SK-N-SH (cell line): Measurements from ENCODE around the gene MYO19. TPM values are rescaled to one million over a fixed set of nuclear protein-coding genes. Genes with fewer than 3 reads are reported as not detected.

Experiments used
- CTCF ChIA-PET: fragments of 300-600, 350-600 bp; formaldehyde crosslinking; extraction: SDS; loops from one replicate; lab custom pipeline; 2021; lab: Yijun Ruan, JAX
- POLR2A ChIA-PET: fragments of 350-600 bp; sonication (Branson Sonifier 250); formaldehyde crosslinking; extraction: SDS; loops from one replicate; lab custom pipeline; 2020; ENCODE audit warnings: antibody characterized with exemption, inconsistent platforms; lab: Yijun Ruan, JAX
- DNase-seq: peaks from one replicate; pipeline ENCODE4 v3.0.0; 2012
- H2AFZ ChIP-seq: fragments of 200-600 bp; sonication (generic); 2 replicates; pipeline ENCODE4 v1.8.1; 2016; ENCODE audit warnings: antibody characterized with exemption, mild to moderate bottlenecking, low read depth
- H3F3A ChIP-seq: fragments of 200-600 bp; sonication (generic); replicated peaks from 2 replicates; pipeline ENCODE3; 2016; ENCODE audit warnings: antibody characterized with exemption, mild to moderate bottlenecking; ENCODE audit not compliant: insufficient read depth
- H3K27ac ChIP-seq, 2 experiments: fragments of 200-500 bp in 1 of 2; fragments of 200-600 bp in 1 of 2; sonication (Bioruptor generic) in 1 of 2; sonication (generic), shearing (Covaris generic) in 1 of 2; 2 replicates each; pipeline versions ENCODE4 v1.5.1 to v1.6.1; 2014 to 2016; ENCODE audit warnings: low read depth in 2 of 2, inconsistent platforms in 1 of 2, low read length in 1 of 2, mild to moderate bottlenecking in 1 of 2, mixed read lengths in 1 of 2
- H3K27me3 ChIP-seq: fragments of 200-600 bp; sonication (generic), shearing (Covaris generic); 2 replicates; pipeline ENCODE4 v1.6.1; 2016; ENCODE audit warnings: mixed run types; ENCODE audit not compliant: insufficient read depth
- H3K36me3 ChIP-seq, 2 experiments: fragments of 200-500 bp in 1 of 2; fragments of 200-600 bp in 1 of 2; sonication (Bioruptor generic) in 1 of 2; sonication (generic) in 1 of 2; replicated peaks in 1 of 2; 2 replicates each; pipeline versions ENCODE3 to v1.5.1; 2014 to 2016; ENCODE audit warnings: low read length in 1 of 2, mild to moderate bottlenecking in 1 of 2; ENCODE audit not compliant: insufficient read depth in 2 of 2, control insufficient read depth in 1 of 2
- H3K4me1 ChIP-seq, 2 experiments: fragments of 200-500 bp in 1 of 2; fragments of 200-600 bp in 1 of 2; sonication (Bioruptor generic) in 1 of 2; sonication (generic), shearing (Covaris generic) in 1 of 2; 2 replicates each; pipeline versions ENCODE4 v1.5.1 to v1.6.1; 2014 to 2016; ENCODE audit warnings: low read depth in 1 of 2, low read length in 1 of 2, mixed run types in 1 of 2; ENCODE audit not compliant: insufficient read depth in 2 of 2, control insufficient read depth in 1 of 2
- H3K4me2 ChIP-seq: fragments of 200-600 bp; sonication (generic), shearing (Covaris generic); 2 replicates; pipeline ENCODE4 v1.6.1; 2017; ENCODE audit warnings: mixed run types
- H3K4me3 ChIP-seq, 2 experiments: fragments of 200-500 bp in 1 of 2; fragments of 200-600 bp in 1 of 2; sonication (Bioruptor generic) in 1 of 2; sonication (generic), shearing (Covaris generic) in 1 of 2; 2 replicates each; pipeline versions ENCODE4 v1.5.1 to v1.8.1; 2014 to 2016; ENCODE audit warnings: low read depth in 2 of 2, inconsistent platforms in 1 of 2, low read length in 1 of 2, mild to moderate bottlenecking in 1 of 2, mixed read lengths in 1 of 2, moderate library complexity in 1 of 2
- H3K79me2 ChIP-seq: fragments of 200-600 bp; sonication (generic); 2 replicates; pipeline ENCODE4 v1.8.1; 2017; ENCODE audit warnings: mild to moderate bottlenecking; ENCODE audit not compliant: insufficient read depth
- H3K9ac ChIP-seq: fragments of 200-600 bp; sonication (generic); 2 replicates; pipeline ENCODE4 v1.6.1; 2017; ENCODE audit warnings: mixed run types
- H3K9me2 ChIP-seq: fragments of 200-600 bp; sonication (generic); 2 replicates; pipeline ENCODE4 v1.6.1; 2017; ENCODE audit warnings: mixed run types
- H3K9me3 ChIP-seq: fragments of 200-600 bp; sonication (generic); 2 replicates; pipeline ENCODE4 v1.6.1; 2017; ENCODE audit warnings: mixed run types, mild to moderate bottlenecking, moderate library complexity
- H4K20me1 ChIP-seq: fragments of 200-600 bp; sonication (generic); 2 replicates; pipeline ENCODE4 v1.6.1; 2017; ENCODE audit warnings: mild to moderate bottlenecking, mixed run types; ENCODE audit not compliant: insufficient read depth
- CHD2 ChIP-seq: fragments of 150-350 bp; IDR thresholded peaks from 2 replicates; pipeline ENCODE4 v1.6.1; 2018; ENCODE audit warnings: low read length; ENCODE audit not compliant: partially characterized antibody
- EP300 ChIP-seq, 2 experiments: IDR thresholded peaks; 2 replicates each; pipeline versions ENCODE4 v1.4.0 to v1.6.1; 2012; ENCODE audit warnings: borderline replicate concordance in 1 of 2, low read depth in 1 of 2, low read length in 1 of 2
- FOSL2 ChIP-seq: IDR thresholded peaks from 2 replicates; pipeline ENCODE4 v1.4.0; 2012; ENCODE audit warnings: low read depth, mild to moderate bottlenecking, moderate library complexity, borderline replicate concordance
- FOXJ3 ChIP-seq: sonication (generic); formaldehyde crosslinking; IDR thresholded peaks from 2 replicates; pipeline ENCODE4 v1.5.1; 2020; ENCODE audit warnings: mild to moderate bottlenecking, missing genetic modification reagents
- MEF2A ChIP-seq: IDR thresholded peaks from 2 replicates; pipeline ENCODE4 v1.4.0; 2012; ENCODE audit warnings: low read depth, borderline replicate concordance
- NRF1 ChIP-seq: IDR thresholded peaks from 2 replicates; pipeline ENCODE4 v1.6.1; 2012; ENCODE audit warnings: low read depth, mild to moderate bottlenecking, low read length
- RAD21 ChIP-seq: IDR thresholded peaks from 2 replicates; pipeline ENCODE4 v1.6.1; 2012; ENCODE audit warnings: mild to moderate bottlenecking, low read length
- RCOR1 ChIP-seq: fragments of 150-350 bp; IDR thresholded peaks from 2 replicates; pipeline ENCODE4 v1.6.1; 2017; ENCODE audit warnings: antibody characterized with exemption, low read length
- RFX5 ChIP-seq: IDR thresholded peaks from 2 replicates; pipeline ENCODE4 v1.6.1; 2012; ENCODE audit warnings: mild to moderate bottlenecking, improper control_type of control experiment, low read length
- SMC3 ChIP-seq: IDR thresholded peaks from 2 replicates; pipeline ENCODE4 v1.6.1; 2012; ENCODE audit warnings: low read depth, low read length, improper control_type of control experiment
- TAF1 ChIP-seq: IDR thresholded peaks from 2 replicates; pipeline ENCODE4 v1.6.1; 2012; ENCODE audit warnings: low read depth, mild to moderate bottlenecking, low read length, moderate library complexity, borderline replicate concordance
- TCF12 ChIP-seq: IDR thresholded peaks from 2 replicates; pipeline ENCODE4 v1.4.0; 2012
- ZBTB33 ChIP-seq: IDR thresholded peaks from 2 replicates; pipeline ENCODE4 v1.4.0; 2012; ENCODE audit warnings: low read depth, borderline replicate concordance
- WGBS: methylation state at CpG from one replicate; pipeline ENCODE4 v1.1.6; 2017; ENCODE audit warnings: low lambda C conversion rate; 5-methylcytosine and 5-hydroxymethylcytosine counted together
- polyA plus RNA-seq, 3 experiments: library from polyadenylated mRNA; depleted of rRNA; stranded (reverse); fragments of >200 nt; gene quantifications; 2 replicates each; pipeline ENCODE4 v1.2.3, GENCODE V29; 2012
- TF ChIP-seq, protein P1 (sequence below): fragments of 150-350 bp; IDR thresholded peaks from 2 replicates; pipeline ENCODE4 v1.6.1; 2016; ENCODE audit warnings: mild to moderate bottlenecking, low read depth, low read length
- TF ChIP-seq, protein P2 (sequence below): fragments of 150-350 bp; IDR thresholded peaks from 2 replicates; pipeline ENCODE4 v1.6.1; 2017; ENCODE audit warnings: antibody characterized with exemption, low read length, low read depth, borderline replicate concordance
- TF ChIP-seq, protein P3 (sequence below): IDR thresholded peaks from 2 replicates; pipeline ENCODE4 v1.6.1; 2012; ENCODE audit warnings: mild to moderate bottlenecking, low read depth, low read length, moderate library complexity
- TF ChIP-seq, protein P4 (sequence below): fragments of 200-600 bp; sonication (generic); IDR thresholded peaks from 2 replicates; pipeline ENCODE4 v1.6.1; 2017; ENCODE audit warnings: antibody characterized with exemption, mild to moderate bottlenecking, moderate library complexity

Gene MYO19
- polyA plus RNA-seq, 1 of the 3 experiments (the other 2 are of a cell fraction): 61.6 TPM

DNA sequence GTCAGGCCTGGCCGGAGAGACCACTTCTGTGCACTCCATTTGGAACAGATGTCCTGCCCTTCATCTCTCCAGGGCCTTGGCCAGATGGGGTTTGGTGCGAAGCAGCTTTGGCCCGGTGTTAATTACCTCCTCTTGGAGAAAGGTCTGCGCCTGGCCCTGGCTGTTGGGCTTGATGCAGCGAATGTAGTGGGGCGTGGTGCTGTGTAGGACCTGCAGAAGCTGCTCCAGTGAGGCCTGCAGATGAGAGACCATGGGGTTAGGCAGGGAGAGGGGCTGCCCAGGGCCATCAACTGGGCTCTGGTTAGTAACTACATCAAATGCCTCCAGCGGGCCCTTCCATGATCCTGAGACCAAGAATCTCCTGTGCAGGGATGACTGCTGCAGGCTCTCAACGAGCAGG lies 29.5 kb downstream of the MYO19 start (continued):
- TF ChIP-seq, protein P1, sequence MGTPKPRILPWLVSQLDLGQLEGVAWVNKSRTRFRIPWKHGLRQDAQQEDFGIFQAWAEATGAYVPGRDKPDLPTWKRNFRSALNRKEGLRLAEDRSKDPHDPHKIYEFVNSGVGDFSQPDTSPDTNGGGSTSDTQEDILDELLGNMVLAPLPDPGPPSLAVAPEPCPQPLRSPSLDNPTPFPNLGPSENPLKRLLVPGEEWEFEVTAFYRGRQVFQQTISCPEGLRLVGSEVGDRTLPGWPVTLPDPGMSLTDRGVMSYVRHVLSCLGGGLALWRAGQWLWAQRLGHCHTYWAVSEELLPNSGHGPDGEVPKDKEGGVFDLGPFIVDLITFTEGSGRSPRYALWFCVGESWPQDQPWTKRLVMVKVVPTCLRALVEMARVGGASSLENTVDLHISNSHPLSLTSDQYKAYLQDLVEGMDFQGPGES: no peak
- TF ChIP-seq FOXJ3 (CRISPR knock-in tag): no peak
- TF ChIP-seq, protein P2, sequence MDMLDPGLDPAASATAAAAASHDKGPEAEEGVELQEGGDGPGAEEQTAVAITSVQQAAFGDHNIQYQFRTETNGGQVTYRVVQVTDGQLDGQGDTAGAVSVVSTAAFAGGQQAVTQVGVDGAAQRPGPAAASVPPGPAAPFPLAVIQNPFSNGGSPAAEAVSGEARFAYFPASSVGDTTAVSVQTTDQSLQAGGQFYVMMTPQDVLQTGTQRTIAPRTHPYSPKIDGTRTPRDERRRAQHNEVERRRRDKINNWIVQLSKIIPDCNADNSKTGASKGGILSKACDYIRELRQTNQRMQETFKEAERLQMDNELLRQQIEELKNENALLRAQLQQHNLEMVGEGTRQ: no peak
- no peak for TF ChIP-seq RAD21
- no peak for TF ChIP-seq RFX5

DNA sequence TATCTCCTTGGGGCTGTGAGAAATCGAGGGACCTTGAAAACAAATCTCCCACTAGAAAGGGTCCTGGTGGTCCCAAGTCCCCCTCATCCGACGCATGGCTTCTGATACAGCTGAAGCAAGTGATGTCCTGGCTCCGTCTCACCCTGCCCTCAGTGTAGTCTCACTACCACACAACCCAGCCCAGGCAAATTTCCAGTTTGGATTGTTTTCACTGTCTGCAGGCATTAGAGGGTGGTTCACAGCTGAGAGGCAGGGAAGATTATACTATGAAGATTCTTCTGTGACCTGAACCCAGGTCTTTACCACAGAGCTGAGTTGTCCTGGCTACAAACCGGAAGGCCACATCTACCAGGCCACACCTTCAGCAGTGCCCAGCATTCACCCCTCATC lies 30.5 kb downstream of the MYO19 start:
- no peak overlapping the region for H3K4me2 ChIP-seq
- H3F3A ChIP-seq: no peaks in the 10 kb centered on the region
- no peak for DNase-seq
- H3K79me2 ChIP-seq: no peaks in the 10 kb centered on the region
- no peaks in the 10 kb centered on the region for H3K27me3 ChIP-seq
- WGBS: 100% methylated on average over 2 of the region's 5 CpGs
- POLR2A ChIA-PET: no interaction called here
- H3K9me3 ChIP-seq: no peaks in the 10 kb centered on the region
- H4K20me1 ChIP-seq: no peaks in the 10 kb centered on the region
- no peak overlapping the region for H3K4me3 ChIP-seq
- H3K4me1 ChIP-seq: peaks cover 0 to 5% of the 10 kb centered on the region in 2 experiments; a peak in 1 of 4 replicates
- TF ChIP-seq, protein P2: no peak
- TF ChIP-seq NRF1 (no peak), FOSL2 (no peak), RCOR1 (no peak), SMC3 (no peak), CHD2 (no peak), EP300 (IDR thresholded peaks at IDR 0.05; ENCODE audit: borderline replicate concordance in 1 of 2, low read depth in 1 of 2, low read length in 1 of 2) (no peak), RAD21 (no peak), TAF1 (no peak), TCF12 (no peak), ZBTB33 (no peak), MEF2A (no peak), RFX5 (no peak)
- TF ChIP-seq, protein P3, sequence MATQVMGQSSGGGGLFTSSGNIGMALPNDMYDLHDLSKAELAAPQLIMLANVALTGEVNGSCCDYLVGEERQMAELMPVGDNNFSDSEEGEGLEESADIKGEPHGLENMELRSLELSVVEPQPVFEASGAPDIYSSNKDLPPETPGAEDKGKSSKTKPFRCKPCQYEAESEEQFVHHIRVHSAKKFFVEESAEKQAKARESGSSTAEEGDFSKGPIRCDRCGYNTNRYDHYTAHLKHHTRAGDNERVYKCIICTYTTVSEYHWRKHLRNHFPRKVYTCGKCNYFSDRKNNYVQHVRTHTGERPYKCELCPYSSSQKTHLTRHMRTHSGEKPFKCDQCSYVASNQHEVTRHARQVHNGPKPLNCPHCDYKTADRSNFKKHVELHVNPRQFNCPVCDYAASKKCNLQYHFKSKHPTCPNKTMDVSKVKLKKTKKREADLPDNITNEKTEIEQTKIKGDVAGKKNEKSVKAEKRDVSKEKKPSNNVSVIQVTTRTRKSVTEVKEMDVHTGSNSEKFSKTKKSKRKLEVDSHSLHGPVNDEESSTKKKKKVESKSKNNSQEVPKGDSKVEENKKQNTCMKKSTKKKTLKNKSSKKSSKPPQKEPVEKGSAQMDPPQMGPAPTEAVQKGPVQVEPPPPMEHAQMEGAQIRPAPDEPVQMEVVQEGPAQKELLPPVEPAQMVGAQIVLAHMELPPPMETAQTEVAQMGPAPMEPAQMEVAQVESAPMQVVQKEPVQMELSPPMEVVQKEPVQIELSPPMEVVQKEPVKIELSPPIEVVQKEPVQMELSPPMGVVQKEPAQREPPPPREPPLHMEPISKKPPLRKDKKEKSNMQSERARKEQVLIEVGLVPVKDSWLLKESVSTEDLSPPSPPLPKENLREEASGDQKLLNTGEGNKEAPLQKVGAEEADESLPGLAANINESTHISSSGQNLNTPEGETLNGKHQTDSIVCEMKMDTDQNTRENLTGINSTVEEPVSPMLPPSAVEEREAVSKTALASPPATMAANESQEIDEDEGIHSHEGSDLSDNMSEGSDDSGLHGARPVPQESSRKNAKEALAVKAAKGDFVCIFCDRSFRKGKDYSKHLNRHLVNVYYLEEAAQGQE: no peak
- TF ChIP-seq, protein P1: no peak
- TF ChIP-seq, protein P4, sequence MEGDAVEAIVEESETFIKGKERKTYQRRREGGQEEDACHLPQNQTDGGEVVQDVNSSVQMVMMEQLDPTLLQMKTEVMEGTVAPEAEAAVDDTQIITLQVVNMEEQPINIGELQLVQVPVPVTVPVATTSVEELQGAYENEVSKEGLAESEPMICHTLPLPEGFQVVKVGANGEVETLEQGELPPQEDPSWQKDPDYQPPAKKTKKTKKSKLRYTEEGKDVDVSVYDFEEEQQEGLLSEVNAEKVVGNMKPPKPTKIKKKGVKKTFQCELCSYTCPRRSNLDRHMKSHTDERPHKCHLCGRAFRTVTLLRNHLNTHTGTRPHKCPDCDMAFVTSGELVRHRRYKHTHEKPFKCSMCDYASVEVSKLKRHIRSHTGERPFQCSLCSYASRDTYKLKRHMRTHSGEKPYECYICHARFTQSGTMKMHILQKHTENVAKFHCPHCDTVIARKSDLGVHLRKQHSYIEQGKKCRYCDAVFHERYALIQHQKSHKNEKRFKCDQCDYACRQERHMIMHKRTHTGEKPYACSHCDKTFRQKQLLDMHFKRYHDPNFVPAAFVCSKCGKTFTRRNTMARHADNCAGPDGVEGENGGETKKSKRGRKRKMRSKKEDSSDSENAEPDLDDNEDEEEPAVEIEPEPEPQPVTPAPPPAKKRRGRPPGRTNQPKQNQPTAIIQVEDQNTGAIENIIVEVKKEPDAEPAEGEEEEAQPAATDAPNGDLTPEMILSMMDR: no peak
- TF ChIP-seq, all 33 proteins: peak for 0
- H2AFZ ChIP-seq: no peak overlapping the region
- peaks cover 17 to 40% of the 10 kb centered on the region in 2 experiments for H3K36me3 ChIP-seq
- CTCF ChIA-PET: no interaction called here
- H3K27ac ChIP-seq: no peak overlapping the region
- no peak overlapping the region for H3K9ac ChIP-seq
- H3K9me2 ChIP-seq: no peaks in the 10 kb centered on the region
